NCI-H446 treated with DMSO at 0.1 percent for 48 hours (cell line): ENCODE results near the gene DDC.

ENCODE experiments used
- DNase-seq: peaks from one replicate; lab custom pipeline; 2025; lab: John Stamatoyannopoulos, UW

Gene DDC

DNA sequence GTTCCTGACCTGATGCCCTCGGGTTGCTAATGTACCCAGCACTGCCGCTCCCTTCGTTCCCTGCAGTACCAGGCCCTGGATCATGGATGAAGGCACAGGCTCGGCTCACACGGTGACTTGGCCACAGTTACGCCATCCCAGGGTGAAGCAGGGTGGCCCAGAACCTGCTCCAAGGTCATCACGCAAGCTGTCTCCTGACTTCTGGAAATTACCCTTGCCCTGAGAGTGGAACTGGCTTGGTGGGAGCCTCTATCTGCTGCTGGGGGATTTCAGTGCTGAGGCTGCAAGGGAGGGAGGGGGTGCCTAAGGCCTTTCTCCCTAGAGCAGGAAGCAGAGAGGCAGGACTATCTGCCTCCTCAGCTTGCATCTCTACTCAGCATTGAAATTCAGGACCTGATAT, 151.6 kb downstream of the DDC start:
- DNase-seq = no peak

DNA sequence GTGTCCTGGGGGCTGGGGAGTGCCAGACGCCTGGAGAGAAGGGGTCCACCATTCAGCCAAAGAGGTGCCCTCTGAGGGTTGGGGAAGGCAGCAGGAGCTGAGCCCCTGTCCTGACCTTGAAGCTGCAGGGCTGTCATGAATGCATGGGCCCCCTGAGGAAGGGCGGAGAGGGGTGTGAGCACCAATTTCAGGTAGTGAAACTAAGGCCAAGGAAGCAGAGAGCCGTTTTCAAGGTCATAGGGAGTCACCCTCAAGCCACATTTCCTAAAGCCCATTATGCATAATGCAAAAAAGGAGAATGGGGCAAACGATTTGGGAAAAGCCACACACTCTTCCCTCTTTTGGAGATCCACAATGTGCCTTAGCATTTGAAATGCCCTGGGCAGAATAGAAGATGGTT, 152.2 kb downstream of the DDC start:
- DNase-seq = no peak

- no peak for DNase-seq
Measured at GRCh38 chr7:50411332-50411731, 153.9 kb downstream of the DDC start.

DNA sequence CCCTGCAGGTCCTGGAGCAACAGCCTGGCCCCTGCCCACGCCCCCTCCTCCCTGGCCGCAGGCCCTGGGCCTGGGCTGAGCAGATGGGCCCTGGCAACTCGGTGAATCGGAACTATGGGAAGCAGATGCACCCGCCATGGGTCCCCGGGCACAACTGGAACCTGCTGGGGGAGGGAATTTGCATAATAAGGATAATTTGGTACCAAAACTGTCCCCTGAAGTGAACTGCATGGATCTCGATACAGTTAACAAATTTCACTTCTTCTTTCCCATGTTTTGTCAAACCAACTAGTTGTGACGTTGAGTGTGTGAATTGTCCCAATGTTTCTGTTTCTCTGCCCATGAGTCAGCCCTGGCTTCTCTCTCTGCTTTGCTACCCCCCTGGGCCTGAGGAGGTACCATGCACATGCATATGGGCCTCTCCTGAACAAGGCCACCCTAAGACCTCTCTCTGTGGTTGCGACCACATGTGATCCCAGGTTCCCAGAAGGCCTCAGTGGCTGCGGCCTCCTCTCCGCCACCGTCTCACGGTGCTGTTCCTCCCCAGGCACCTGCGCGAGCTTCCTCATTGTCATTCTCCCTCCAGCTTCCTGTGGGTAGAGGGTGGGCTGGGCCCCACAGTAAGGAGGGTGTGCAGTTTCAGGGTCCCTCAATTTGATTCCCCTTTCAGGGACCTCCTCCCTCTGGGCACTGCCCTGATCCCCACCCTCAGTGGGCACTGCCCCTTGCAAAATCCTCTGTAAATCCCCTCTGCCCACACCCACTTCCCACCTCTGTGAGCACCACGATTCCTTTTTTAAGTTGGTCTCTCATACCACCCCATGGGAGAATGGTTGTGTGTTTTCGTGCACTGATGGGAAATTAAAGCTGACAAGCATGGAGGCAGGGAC, 155.1 kb downstream of the DDC start:
- DNase-seq = no peak
